Measurements from ENCODE around the gene INPP5K. TPM values are rescaled to one million over a fixed set of nuclear protein-coding genes. Genes with fewer than 3 reads are reported as not detected.

The INPP5K gene
- total and polyA plus RNA-seq, 10 of the 15 experiments (the other 5 are each of a cell fraction or from before 2014, with no cell fraction given): 0.58 to 41.2 (median 23.3) TPM

DNA sequence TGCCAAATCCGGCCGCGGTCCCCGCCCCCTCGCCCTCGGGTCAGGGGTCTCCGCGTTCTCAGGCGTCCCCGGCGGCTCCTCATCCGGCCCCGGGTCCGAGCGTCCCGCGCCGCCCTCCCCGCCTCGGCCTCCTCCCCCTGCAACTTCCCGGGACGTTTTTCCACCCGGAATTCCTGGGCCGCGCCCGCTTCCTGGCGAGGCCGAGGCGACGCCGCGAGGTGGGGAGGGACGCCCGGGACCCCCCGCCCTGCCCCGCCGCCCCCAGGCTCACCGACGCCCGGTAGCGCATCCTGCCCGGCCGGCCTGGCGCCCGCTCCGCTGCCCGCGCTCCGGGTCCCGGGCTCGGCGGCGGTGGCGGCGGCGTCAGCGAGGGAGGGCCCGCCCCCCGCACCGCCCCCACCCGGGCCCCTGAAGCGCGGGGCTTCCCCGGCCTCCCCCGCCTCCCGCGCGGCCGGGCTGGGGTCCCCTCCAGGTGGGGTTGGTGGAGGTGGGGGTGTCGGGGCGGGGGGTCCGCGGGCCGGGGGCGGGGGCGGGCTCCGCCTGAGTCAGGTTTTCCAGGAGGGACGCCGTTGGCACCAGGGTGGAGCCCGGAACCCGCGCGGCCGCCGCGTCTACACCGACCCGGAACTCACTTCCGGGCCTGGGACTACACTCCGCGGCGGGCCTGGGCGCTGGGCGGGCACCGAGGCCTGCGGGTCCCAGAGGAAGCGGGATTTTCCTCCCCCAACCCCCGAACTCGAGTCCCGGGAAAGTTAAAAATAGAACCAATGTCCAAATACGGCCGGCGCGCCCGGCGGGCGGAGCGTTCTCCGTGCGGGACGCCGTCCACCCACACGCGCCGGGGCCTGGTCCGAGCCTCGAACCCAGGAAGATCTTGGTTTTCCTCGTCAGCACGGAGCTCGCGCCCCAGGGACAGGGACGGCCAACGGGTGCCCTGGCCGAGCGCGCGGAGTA, 30.7 kb downstream of the INPP5K start (continued):
- TF ChIP-seq, protein P1, sequence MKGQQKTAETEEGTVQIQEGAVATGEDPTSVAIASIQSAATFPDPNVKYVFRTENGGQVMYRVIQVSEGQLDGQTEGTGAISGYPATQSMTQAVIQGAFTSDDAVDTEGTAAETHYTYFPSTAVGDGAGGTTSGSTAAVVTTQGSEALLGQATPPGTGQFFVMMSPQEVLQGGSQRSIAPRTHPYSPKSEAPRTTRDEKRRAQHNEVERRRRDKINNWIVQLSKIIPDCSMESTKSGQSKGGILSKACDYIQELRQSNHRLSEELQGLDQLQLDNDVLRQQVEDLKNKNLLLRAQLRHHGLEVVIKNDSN (IDR thresholded peaks at IDR 0.05; ENCODE audit: borderline replicate concordance, extremely low read length, insufficient read depth, low read depth, low read length): no peak
- TF ChIP-seq TARDBP (IDR thresholded peaks at IDR 0.05; ENCODE audit: borderline replicate concordance) (no peak), NFYA (IDR thresholded peaks at IDR 0.05; ENCODE audit: borderline replicate concordance, low read depth, low read length) (no peak), JUNB (IDR thresholded peaks at IDR 0.05) (no peak), IKZF2 (IDR thresholded peaks at IDR 0.05) (peak; percentile 58 to 67), NR2F1 (conservative IDR thresholded peaks at IDR 0.05) (peak; percentile 86), ZNF217 (IDR thresholded peaks at IDR 0.05) (0 out of 2 replicates have a peak, but pooled peaks have one; percentile 17), ATF7 (IDR thresholded peaks at IDR 0.05; ENCODE audit: low read depth) (no peak), YY1 (IDR thresholded peaks at IDR 0.05; ENCODE audit: low read depth, low read length) (no peak), SP1 (IDR thresholded peaks at IDR 0.05; ENCODE audit: low read depth, low read length) (no peak), RBBP5 (conservative IDR thresholded peaks at IDR 0.05) (no peak), MXI1 (IDR thresholded peaks at IDR 0.05; ENCODE audit: low read depth, low read length) (no peak), SMAD5 (IDR thresholded peaks at IDR 0.05; ENCODE audit: low read depth) (no peak), RELA (IDR thresholded peaks at IDR 0.05; ENCODE audit: borderline replicate concordance, partially characterized antibody) (peak; percentile 51), POLR2A (IDR thresholded peaks at IDR 0.05; ENCODE audit: low read depth, low read length) (peak; percentile 62), SUZ12 (IDR thresholded peaks at IDR 0.05; ENCODE audit: unreplicated experiment) (no peak), CBFB (IDR thresholded peaks at IDR 0.05; ENCODE audit: low read depth) (no peak), RUNX3 (IDR thresholded peaks at IDR 0.05; ENCODE audit: low read length) (no peak; the same call in 1 of the 2 replicates), SMAD1 (IDR thresholded peaks at IDR 0.05; ENCODE audit: low read depth, partially characterized antibody) (no peak), FOXK2 (IDR thresholded peaks at IDR 0.05) (no peak), TAF1 (IDR thresholded peaks at IDR 0.05; ENCODE audit: borderline replicate concordance, low read depth, low read length) (peak; percentile 54; the same call in 1 of the 2 replicates), BCL11A (IDR thresholded peaks at IDR 0.05; ENCODE audit: low read depth, low read length) (0 out of 2 replicates have a peak, but pooled peaks have one; percentile 14), EED (IDR thresholded peaks at IDR 0.05; ENCODE audit: low read depth) (peak; percentile 72; the same call in 1 of the 2 replicates), CREB1 (IDR thresholded peaks at IDR 0.05; ENCODE audit: low read depth) (0 out of 2 replicates have a peak, but pooled peaks have one; percentile 16), CBX3 (IDR thresholded peaks at IDR 0.05; ENCODE audit: borderline replicate concordance, low read depth) (no peak)
- TF ChIP-seq, protein P2, sequence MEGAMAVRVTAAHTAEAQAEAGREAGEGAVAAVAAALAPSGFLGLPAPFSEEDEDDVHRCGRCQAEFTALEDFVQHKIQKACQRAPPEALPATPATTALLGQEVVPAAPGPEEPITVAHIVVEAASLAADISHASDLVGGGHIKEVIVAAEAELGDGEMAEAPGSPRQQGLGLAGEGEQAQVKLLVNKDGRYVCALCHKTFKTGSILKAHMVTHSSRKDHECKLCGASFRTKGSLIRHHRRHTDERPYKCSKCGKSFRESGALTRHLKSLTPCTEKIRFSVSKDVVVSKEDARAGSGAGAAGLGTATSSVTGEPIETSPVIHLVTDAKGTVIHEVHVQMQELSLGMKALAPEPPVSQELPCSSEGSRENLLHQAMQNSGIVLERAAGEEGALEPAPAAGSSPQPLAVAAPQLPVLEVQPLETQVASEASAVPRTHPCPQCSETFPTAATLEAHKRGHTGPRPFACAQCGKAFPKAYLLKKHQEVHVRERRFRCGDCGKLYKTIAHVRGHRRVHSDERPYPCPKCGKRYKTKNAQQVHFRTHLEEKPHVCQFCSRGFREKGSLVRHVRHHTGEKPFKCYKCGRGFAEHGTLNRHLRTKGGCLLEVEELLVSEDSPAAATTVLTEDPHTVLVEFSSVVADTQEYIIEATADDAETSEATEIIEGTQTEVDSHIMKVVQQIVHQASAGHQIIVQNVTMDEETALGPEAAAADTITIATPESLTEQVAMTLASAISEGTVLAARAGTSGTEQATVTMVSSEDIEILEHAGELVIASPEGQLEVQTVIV (IDR thresholded peaks at IDR 0.05; ENCODE audit: borderline replicate concordance, partially characterized antibody): no peak
- TF ChIP-seq, protein P3, sequence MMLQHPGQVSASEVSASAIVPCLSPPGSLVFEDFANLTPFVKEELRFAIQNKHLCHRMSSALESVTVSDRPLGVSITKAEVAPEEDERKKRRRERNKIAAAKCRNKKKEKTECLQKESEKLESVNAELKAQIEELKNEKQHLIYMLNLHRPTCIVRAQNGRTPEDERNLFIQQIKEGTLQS (IDR thresholded peaks at IDR 0.05; ENCODE audit: borderline replicate concordance, extremely low read depth, low read depth, low read length): no peak
- TF ChIP-seq, protein P4, sequence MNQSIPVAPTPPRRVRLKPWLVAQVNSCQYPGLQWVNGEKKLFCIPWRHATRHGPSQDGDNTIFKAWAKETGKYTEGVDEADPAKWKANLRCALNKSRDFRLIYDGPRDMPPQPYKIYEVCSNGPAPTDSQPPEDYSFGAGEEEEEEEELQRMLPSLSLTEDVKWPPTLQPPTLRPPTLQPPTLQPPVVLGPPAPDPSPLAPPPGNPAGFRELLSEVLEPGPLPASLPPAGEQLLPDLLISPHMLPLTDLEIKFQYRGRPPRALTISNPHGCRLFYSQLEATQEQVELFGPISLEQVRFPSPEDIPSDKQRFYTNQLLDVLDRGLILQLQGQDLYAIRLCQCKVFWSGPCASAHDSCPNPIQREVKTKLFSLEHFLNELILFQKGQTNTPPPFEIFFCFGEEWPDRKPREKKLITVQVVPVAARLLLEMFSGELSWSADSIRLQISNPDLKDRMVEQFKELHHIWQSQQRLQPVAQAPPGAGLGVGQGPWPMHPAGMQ (IDR thresholded peaks at IDR 0.05; ENCODE audit: borderline replicate concordance): no peak
